TTC549 (cell line): ENCODE data around the gene TRIM24.
"Not testable (repeated sequence)": the region's sequence is repeated elsewhere in the genome, so short reads cannot be mapped to it uniquely, and the experiment has no call there.

Experiments used
- FAIRE-seq: peaks from 2 replicates; lab custom pipeline; 2012; peaks lifted over from hg19 to GRCh38; lab: Jason Lieb, UNC

The TRIM24 gene

GRCh38 chr7:138460176-138460648 is at the start of gene TRIM24:
TSS of gene TRIM24 (plus strand) at chr7:138460259. CDS start at chr7:138460549, 290 bp downstream.
- no peak for FAIRE-seq

GRCh38 chr7:138412077-138412476 is 48.0 kb upstream of the TRIM24 start:
- not testable (repeated sequence) for FAIRE-seq

- not testable (repeated sequence) for FAIRE-seq
Observed at GRCh38 chr7:138412921-138413320, 47.1 kb upstream of the TRIM24 start.

GRCh38 chr7:138417078-138417700 is 42.9 kb upstream of the TRIM24 start:
- FAIRE-seq = no peak

GRCh38 chr7:138417764-138418163 is 42.3 kb upstream of the TRIM24 start:
- FAIRE-seq = no peak

- not testable (repeated sequence) for FAIRE-seq
Observed at GRCh38 chr7:138418403-138418802, 41.7 kb upstream of the TRIM24 start.

- FAIRE-seq = no peak
Observed at GRCh38 chr7:138425026-138425425, 35.0 kb upstream of the TRIM24 start.

GRCh38 chr7:138429577-138430250 is 30.3 kb upstream of the TRIM24 start:
- no peak for FAIRE-seq

GRCh38 chr7:138431517-138431916 is 28.5 kb upstream of the TRIM24 start:
- FAIRE-seq = no peak

GRCh38 chr7:138433583-138434443 is 26.2 kb upstream of the TRIM24 start:
- FAIRE-seq = no peak

- FAIRE-seq = no peak
Observed at GRCh38 chr7:138434597-138435019, 25.5 kb upstream of the TRIM24 start.

GRCh38 chr7:138435231-138435919 is 24.7 kb upstream of the TRIM24 start:
- no peak for FAIRE-seq

GRCh38 chr7:138436388-138436787 is 23.7 kb upstream of the TRIM24 start:
- no peak for FAIRE-seq

- FAIRE-seq = no peak
Observed at GRCh38 chr7:138440460-138440859, 19.6 kb upstream of the TRIM24 start.

GRCh38 chr7:138442822-138443221 is 17.2 kb upstream of the TRIM24 start:
- no peak for FAIRE-seq

GRCh38 chr7:138449580-138449979 is 10.5 kb upstream of the TRIM24 start:
- FAIRE-seq = no peak

- no peak for FAIRE-seq
Observed at GRCh38 chr7:138455609-138456008, 4.5 kb upstream of the TRIM24 start.

GRCh38 chr7:138456220-138456619 is 3.8 kb upstream of the TRIM24 start:
- FAIRE-seq = no peak

GRCh38 chr7:138458576-138459412 is 1.3 kb upstream of the TRIM24 start:
- no peak for FAIRE-seq

- FAIRE-seq = peak; percentile 78
Observed at GRCh38 chr7:138459413-138460175, 465 bp upstream of the TRIM24 start.
